ENCODE results near the gene TRMT112. TPM values are rescaled to one million over a fixed set of nuclear protein-coding genes. Genes with fewer than 3 reads are reported as not detected.

Gene TRMT112
- total RNA-seq, 1 donor from 2014 or later: 257 TPM

GRCh38 chr11:64275841-64276240 lies 41.5 kb downstream of the TRMT112 start:
- Histone ChIP-seq H3K9ac (no peak overlapping the region), H3K4me3 (no peak overlapping the region), H2AFZ (replicated peaks) (no peak overlapping the region), H3K9me3 (ENCODE audit: low read depth) (no peaks in the 10 kb centered on the region), H3K27ac (no peak overlapping the region), H3K36me3 (no peaks in the 10 kb centered on the region), H3K27me3 (no peaks in the 10 kb centered on the region), H4K20me1 (ENCODE audit: low read depth) (no peaks in the 10 kb centered on the region), H3K79me2 (ENCODE audit: low read depth) (no peaks in the 10 kb centered on the region), H3K4me1 (peaks cover 5% of the 10 kb centered on the region), H3F3A (ENCODE audit: low read depth) (peaks cover 7% of the 10 kb centered on the region), H3K4me2 (no peak overlapping the region)
- TF ChIP-seq EZH2 (IDR thresholded peaks at IDR 0.05) (no peak), CTCF (IDR thresholded peaks at IDR 0.05) (no peak)
- no peaks in the 10 kb centered on the region for H3K9me3 Mint-ChIP-seq
- H3K27ac Mint-ChIP-seq: no peak overlapping the region
- DNase-seq (ENCODE audit: low spot score): no peak
- H3K4me3 Mint-ChIP-seq: no peak overlapping the region
- H3K36me3 Mint-ChIP-seq: peaks cover 5% of the 10 kb centered on the region
- H3K27me3 Mint-ChIP-seq (ENCODE audit: insufficient read depth, low read depth): peaks cover 1% of the 10 kb centered on the region
- H3K4me1 Mint-ChIP-seq: peaks cover 20% of the 10 kb centered on the region

GRCh38 chr11:64275031-64275800 lies 42.1 kb downstream of the TRMT112 start:
- H3K4me3 Mint-ChIP-seq: no peak overlapping the region
- Histone ChIP-seq H3K4me2 (no peak overlapping the region), H3K27ac (no peak overlapping the region), H3K36me3 (no peaks in the 10 kb centered on the region), H3K27me3 (no peaks in the 10 kb centered on the region), H3K4me1 (peaks cover 5% of the 10 kb centered on the region), H2AFZ (replicated peaks) (no peak overlapping the region), H3K4me3 (no peak overlapping the region), H3F3A (ENCODE audit: low read depth) (peaks cover 13% of the 10 kb centered on the region), H4K20me1 (ENCODE audit: low read depth) (no peaks in the 10 kb centered on the region), H3K9ac (no peak overlapping the region), H3K9me3 (ENCODE audit: low read depth) (no peaks in the 10 kb centered on the region), H3K79me2 (ENCODE audit: low read depth) (no peaks in the 10 kb centered on the region)
- no peak for TF ChIP-seq EZH2 (IDR thresholded peaks at IDR 0.05)
- TF ChIP-seq CTCF (IDR thresholded peaks at IDR 0.05): no peak
- no peak for TF ChIP-seq EZH2phosphoT487 (IDR thresholded peaks at IDR 0.05)
- no peak for DNase-seq (ENCODE audit: low spot score)
- H3K4me1 Mint-ChIP-seq: peaks cover 22% of the 10 kb centered on the region
- H3K27me3 Mint-ChIP-seq (ENCODE audit: insufficient read depth, low read depth): peaks cover 6% of the 10 kb centered on the region
- peaks cover 5% of the 10 kb centered on the region for H3K36me3 Mint-ChIP-seq
- H3K9me3 Mint-ChIP-seq: no peaks in the 10 kb centered on the region
- H3K27ac Mint-ChIP-seq: no peak overlapping the region

GRCh38 chr11:64269540-64270220 lies 47.7 kb downstream of the TRMT112 start:
- peaks cover 2% of the 10 kb centered on the region for H3K36me3 Mint-ChIP-seq
- Histone ChIP-seq H3K36me3 (no peaks in the 10 kb centered on the region), H3K4me1 (peaks cover 12% of the 10 kb centered on the region), H3K27me3 (no peaks in the 10 kb centered on the region), H3K9me3 (ENCODE audit: low read depth) (no peaks in the 10 kb centered on the region), H3K4me2 (peak overlapping the region; percentile 93), H3K9ac (peak overlapping the region; percentile 57), H3K27ac (peak overlapping the region; percentile 83), H4K20me1 (ENCODE audit: low read depth) (peaks cover 4% of the 10 kb centered on the region), H2AFZ (replicated peaks) (peak overlapping the region; percentile 22), H3F3A (ENCODE audit: low read depth) (peaks cover 35% of the 10 kb centered on the region), H3K79me2 (ENCODE audit: low read depth) (no peaks in the 10 kb centered on the region), H3K4me3 (peak overlapping the region; percentile 68)
- TF ChIP-seq EZH2phosphoT487 (IDR thresholded peaks at IDR 0.05): no peak
- no peak for TF ChIP-seq EZH2 (IDR thresholded peaks at IDR 0.05)
- TF ChIP-seq CTCF (IDR thresholded peaks at IDR 0.05): peak; percentile 31
- no peaks in the 10 kb centered on the region for H3K9me3 Mint-ChIP-seq
- H3K4me1 Mint-ChIP-seq: peaks cover 30% of the 10 kb centered on the region
- peak overlapping the region; percentile 84 for H3K27ac Mint-ChIP-seq
- peak; percentile 99 for DNase-seq (ENCODE audit: low spot score)
- H3K4me3 Mint-ChIP-seq: peak overlapping the region; percentile 95
- peaks cover 16% of the 10 kb centered on the region for H3K27me3 Mint-ChIP-seq (ENCODE audit: insufficient read depth, low read depth)
